CD4-positive, alpha-beta memory T cell (primary cell): ENCODE data around the gene ARFGEF3. TPM values are rescaled to one million over a fixed set of nuclear protein-coding genes. Genes with fewer than 3 reads are reported as not detected.
"Not testable (repeated sequence)": the region's sequence is repeated elsewhere in the genome, so short reads cannot be mapped to it uniquely, and the experiment has no call there.

Experiments
- CTCF ChIA-PET: fragments of 350-600 bp; sonication (Branson Sonifier 250); formaldehyde crosslinking; loops from one replicate; lab custom pipeline; 2021; ENCODE audit warnings: inconsistent platforms; ENCODE audit not compliant: partially characterized antibody; lab: Charles Lee
- POLR2A ChIA-PET: fragments of 350-600 bp; sonication (Branson Sonifier 250); formaldehyde crosslinking; loops from one replicate; lab custom pipeline; 2021; ENCODE audit not compliant: partially characterized antibody; lab: Charles Lee
- DNase-seq, 5 donors: peaks; one replicate each; pipeline versions ENCODE4 v3.0.0 to v3.0.0-alpha.2; 2020 to 2022; ENCODE audit warnings: mixed read lengths in 1 of 5
- H3K27ac ChIP-seq: one replicate; pipeline ENCODE4 v1.7.0; 2013; ENCODE audit warnings: low read depth, low read length
- H3K27me3 ChIP-seq: 2 replicates; pipeline ENCODE4 v1.7.0; 2013; ENCODE audit warnings: mild to moderate bottlenecking, low read length, moderate library complexity; ENCODE audit not compliant: insufficient read depth
- H3K36me3 ChIP-seq: 2 replicates; pipeline ENCODE4 v1.7.0; 2013; ENCODE audit warnings: mild to moderate bottlenecking, low read length, moderate library complexity; ENCODE audit not compliant: insufficient read depth
- H3K4me1 ChIP-seq: 2 replicates; pipeline ENCODE4 v1.7.0; 2013; ENCODE audit warnings: mild to moderate bottlenecking, low read length, moderate library complexity; ENCODE audit not compliant: insufficient read depth
- H3K4me3 ChIP-seq, 2 donors: one replicate each; pipeline ENCODE4 v1.7.0; 2013; ENCODE audit warnings: low read length in 2 of 2, mild to moderate bottlenecking in 1 of 2
- H3K9me3 ChIP-seq, 2 donors: one replicate each; pipeline ENCODE4 v1.7.0; 2013; ENCODE audit warnings: low read length in 2 of 2, control low read depth in 1 of 2; ENCODE audit not compliant: control insufficient read depth in 1 of 2
- H3K27ac Mint-ChIP-seq, 7 donors: one replicate each; pipeline ENCODE4 v1.8.0; 2020 to 2021; ENCODE audit warnings: mixed read lengths in 7 of 7, mild to moderate bottlenecking in 6 of 7, inconsistent platforms in 3 of 7, moderate library complexity in 3 of 7
- H3K27me3 Mint-ChIP-seq, 2 donors: one replicate each; pipeline ENCODE4 v1.8.0; 2020 to 2021; ENCODE audit warnings: mixed read lengths in 2 of 2
- H3K36me3 Mint-ChIP-seq, 2 donors: one replicate each; pipeline ENCODE4 v1.8.0; 2020 to 2021; ENCODE audit warnings: mixed read lengths in 2 of 2, inconsistent platforms in 1 of 2, mild to moderate bottlenecking in 1 of 2
- H3K4me1 Mint-ChIP-seq, 4 donors: one replicate each; pipeline ENCODE4 v1.8.0; 2020 to 2021; ENCODE audit warnings: mixed read lengths in 4 of 4, mild to moderate bottlenecking in 1 of 4
- H3K4me3 Mint-ChIP-seq, 8 donors: one replicate each; pipeline ENCODE4 v1.8.0; 2020 to 2021; ENCODE audit warnings: mixed read lengths in 8 of 8, mild to moderate bottlenecking in 7 of 8, moderate library complexity in 6 of 8, inconsistent platforms in 3 of 8
- H3K9me3 Mint-ChIP-seq, 8 donors: one replicate each; pipeline ENCODE4 v1.8.0; 2020 to 2021; ENCODE audit warnings: mixed read lengths in 8 of 8, mild to moderate bottlenecking in 5 of 8, inconsistent platforms in 3 of 8, moderate library complexity in 1 of 8
- intact Hi-C: fragments of 100-400 bp; cut with micrococcal nuclease; formaldehyde crosslinking; loops from one replicate; pipeline ENCODE4 v1.15.1; 2023
- polyA plus RNA-seq, 2 donors: library from polyadenylated mRNA; unstranded; fragments of 300-500 nt; fragmentation: Illumina TruSeq; gene quantifications; one replicate each; pipeline ENCODE4 v1.2.3, GENCODE V29; 2021
- total RNA-seq, 2 experiments: library from RNA; stranded (reverse); gene quantifications; one replicate each; pipeline ENCODE4 v1.2.3, GENCODE V29; 2021

ARFGEF3 gene
- total and polyA plus RNA-seq, 4 experiments from 2014 or later: 0.03 TPM; not detected in 3

- no peak overlapping the region for H3K27ac ChIP-seq
- no peaks in the 10 kb centered on the region for H3K9me3 ChIP-seq
- ChIA-PET POLR2A (no interaction called here), CTCF (no interaction called here)
- H3K36me3 ChIP-seq: no peaks in the 10 kb centered on the region
- Mint-ChIP-seq H3K4me1 (no peaks in the 10 kb centered on the region), H3K27me3 (peaks cover 13 to 23% of the 10 kb centered on the region in 2 donors), H3K4me3 (no peak overlapping the region), H3K27ac (no peak overlapping the region), H3K9me3 (no peaks in the 10 kb centered on the region), H3K36me3 (no peaks in the 10 kb centered on the region)
- no peaks in the 10 kb centered on the region for H3K27me3 ChIP-seq
- DNase-seq: no peak
- H3K4me3 ChIP-seq: no peak overlapping the region
- no peaks in the 10 kb centered on the region for H3K4me1 ChIP-seq
- intact Hi-C loops: no loop called here
Measured at GRCh38 chr6:138211601-138212000, 49.9 kb downstream of the ARFGEF3 start.

DNA sequence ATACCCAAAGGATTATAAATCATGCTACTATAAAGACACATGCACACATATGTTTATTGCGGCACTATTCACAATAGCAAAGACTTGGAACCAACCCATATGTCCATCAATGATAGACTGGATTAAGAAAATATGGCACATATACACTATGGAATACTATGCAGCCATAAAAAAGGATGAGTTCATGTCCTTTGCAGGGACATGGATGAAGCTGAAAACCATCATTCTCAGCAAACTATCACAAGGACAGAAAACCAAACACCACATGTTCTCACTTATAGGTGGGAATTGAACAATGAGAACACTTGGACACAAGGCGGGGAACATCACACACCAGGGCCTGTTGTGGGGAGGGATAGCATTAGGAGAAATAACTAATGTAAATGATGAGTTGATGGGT, 50.8 kb downstream of the ARFGEF3 start:
- H3K27me3 ChIP-seq, H3K27ac Mint-ChIP-seq, H3K4me1 Mint-ChIP-seq, H3K9me3 ChIP-seq, H3K27ac ChIP-seq, H3K4me3 Mint-ChIP-seq, H3K36me3 Mint-ChIP-seq, CTCF ChIA-PET, H3K36me3 ChIP-seq, H3K4me3 ChIP-seq, intact Hi-C loops, H3K4me1 ChIP-seq, DNase-seq, H3K9me3 Mint-ChIP-seq, POLR2A ChIA-PET: not testable (repeated sequence)
- H3K27me3 Mint-ChIP-seq: peaks cover 13 to 20% of the 10 kb centered on the region in 2 donors

DNA sequence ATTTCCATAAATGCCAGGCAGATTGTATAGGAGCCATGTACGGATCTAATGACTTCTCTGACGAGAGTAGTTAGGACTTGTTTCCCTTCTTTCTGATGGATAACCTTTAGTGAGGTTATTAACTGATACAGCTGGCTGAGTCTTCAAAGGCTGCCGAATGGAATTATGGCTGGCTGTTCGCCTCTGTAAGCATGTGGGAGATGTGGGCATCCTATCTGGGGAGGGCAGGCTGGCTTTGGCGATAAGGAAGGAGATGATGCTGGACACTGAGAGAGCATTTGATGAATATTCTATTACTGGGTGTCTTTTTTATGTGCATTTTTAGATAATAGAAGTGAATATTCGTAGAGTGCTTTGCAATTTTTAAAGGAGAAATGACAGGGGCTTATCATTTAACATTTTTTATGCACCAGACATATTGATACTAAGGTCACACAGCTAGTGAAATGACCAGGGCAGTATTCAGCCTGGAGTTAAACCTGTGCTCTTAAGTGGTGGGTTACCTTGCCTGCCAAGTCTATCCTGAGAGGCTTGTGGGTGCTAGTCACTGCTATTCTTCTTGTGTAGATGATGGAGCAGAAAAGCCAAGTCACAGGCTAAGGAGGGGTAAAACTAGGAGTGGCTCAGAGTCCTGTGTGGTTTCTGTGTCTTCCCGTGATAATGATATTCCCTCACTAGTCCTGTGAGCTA, 53.5 kb downstream of the ARFGEF3 start:
- ChIA-PET CTCF (no interaction called here), POLR2A (no interaction called here)
- Histone ChIP-seq H3K4me1 (no peaks in the 10 kb centered on the region), H3K27me3 (no peaks in the 10 kb centered on the region), H3K36me3 (no peaks in the 10 kb centered on the region), H3K27ac (no peak overlapping the region), H3K4me3 (no peak overlapping the region), H3K9me3 (no peaks in the 10 kb centered on the region)
- H3K4me3 Mint-ChIP-seq: no peak overlapping the region
- H3K27me3 Mint-ChIP-seq: peaks cover 19 to 22% of the 10 kb centered on the region in 2 donors
- H3K4me1 Mint-ChIP-seq: no peaks in the 10 kb centered on the region
- H3K27ac Mint-ChIP-seq: no peak overlapping the region
- no peaks in the 10 kb centered on the region for H3K9me3 Mint-ChIP-seq
- DNase-seq: no peak
- no peaks in the 10 kb centered on the region for H3K36me3 Mint-ChIP-seq
- intact Hi-C loops: no loop called here

- no peaks in the 10 kb centered on the region for H3K9me3 ChIP-seq
- no peaks in the 10 kb centered on the region for H3K4me1 ChIP-seq
- Mint-ChIP-seq H3K27ac (no peak within 1 kb of the TSS), H3K36me3 (no peaks in the 10 kb centered on the region), H3K27me3 (peaks cover 13 to 19% of the 10 kb centered on the region in 2 donors), H3K4me3 (no peak within 1 kb of the TSS), H3K9me3 (no peaks in the 10 kb centered on the region), H3K4me1 (no peaks in the 10 kb centered on the region)
- CTCF ChIA-PET: no interaction called here
- H3K36me3 ChIP-seq: no peaks in the 10 kb centered on the region
- H3K27ac ChIP-seq: no peak within 1 kb of the TSS
- H3K27me3 ChIP-seq: no peaks in the 10 kb centered on the region
- H3K4me3 ChIP-seq: no peak within 1 kb of the TSS
- no peak for DNase-seq
- intact Hi-C loops: no loop called here
- POLR2A ChIA-PET: no interaction called here
Measured at GRCh38 chr6:138218449-138218848, 56.7 kb downstream of the ARFGEF3 start, which contains the start of gene PBOV1. TSS of gene PBOV1 (minus strand) at chr6:138218491. CDS start at chr6:138218395, 96 bp downstream.

GRCh38 chr6:138219398-138219797, 57.7 kb downstream of the ARFGEF3 start:
- Mint-ChIP-seq H3K36me3 (no peaks in the 10 kb centered on the region), H3K27ac (no peak overlapping the region), H3K27me3 (peaks cover 13 to 24% of the 10 kb centered on the region in 2 donors), H3K4me3 (no peak overlapping the region), H3K9me3 (no peaks in the 10 kb centered on the region), H3K4me1 (no peaks in the 10 kb centered on the region)
- Histone ChIP-seq H3K9me3 (no peaks in the 10 kb centered on the region), H3K27me3 (no peaks in the 10 kb centered on the region), H3K4me1 (no peaks in the 10 kb centered on the region), H3K27ac (no peak overlapping the region), H3K36me3 (no peaks in the 10 kb centered on the region), H3K4me3 (no peak overlapping the region)
- DNase-seq: no peak
- intact Hi-C loops: no loop called here
- CTCF ChIA-PET: no interaction called here
- POLR2A ChIA-PET: no interaction called here

GRCh38 chr6:138219901-138220300, 58.2 kb downstream of the ARFGEF3 start:
- Mint-ChIP-seq H3K4me1 (no peaks in the 10 kb centered on the region), H3K9me3 (no peaks in the 10 kb centered on the region), H3K36me3 (no peaks in the 10 kb centered on the region), H3K27ac (no peak overlapping the region), H3K27me3 (peaks cover 12 to 25% of the 10 kb centered on the region in 2 donors), H3K4me3 (no peak overlapping the region)
- ChIA-PET POLR2A (no interaction called here), CTCF (no interaction called here)
- H3K27me3 ChIP-seq: no peaks in the 10 kb centered on the region
- no peaks in the 10 kb centered on the region for H3K4me1 ChIP-seq
- DNase-seq: no peak
- intact Hi-C loops: no loop called here
- H3K9me3 ChIP-seq: no peaks in the 10 kb centered on the region
- H3K36me3 ChIP-seq: no peaks in the 10 kb centered on the region
- no peak overlapping the region for H3K4me3 ChIP-seq
- H3K27ac ChIP-seq: no peak overlapping the region

- no peaks in the 10 kb centered on the region for H3K27me3 ChIP-seq
- peaks cover 5 to 16% of the 10 kb centered on the region in 2 donors for H3K27me3 Mint-ChIP-seq
- ChIA-PET CTCF (no interaction called here), POLR2A (no interaction called here)
- H3K36me3 ChIP-seq: no peaks in the 10 kb centered on the region
- no peak overlapping the region for H3K27ac ChIP-seq
- H3K4me3 Mint-ChIP-seq: no peak overlapping the region
- H3K36me3 Mint-ChIP-seq: no peaks in the 10 kb centered on the region
- no peak overlapping the region for H3K27ac Mint-ChIP-seq
- no peak for DNase-seq
- intact Hi-C loops: no loop called here
- no peaks in the 10 kb centered on the region for H3K4me1 Mint-ChIP-seq
- no peaks in the 10 kb centered on the region for H3K4me1 ChIP-seq
- H3K9me3 Mint-ChIP-seq: no peaks in the 10 kb centered on the region
- no peaks in the 10 kb centered on the region for H3K9me3 ChIP-seq
- no peak overlapping the region for H3K4me3 ChIP-seq
Measured at GRCh38 chr6:138222901-138223546, 61.3 kb downstream of the ARFGEF3 start.
